ENCODE data around the gene TSSK2.

Gene TSSK2

DNA sequence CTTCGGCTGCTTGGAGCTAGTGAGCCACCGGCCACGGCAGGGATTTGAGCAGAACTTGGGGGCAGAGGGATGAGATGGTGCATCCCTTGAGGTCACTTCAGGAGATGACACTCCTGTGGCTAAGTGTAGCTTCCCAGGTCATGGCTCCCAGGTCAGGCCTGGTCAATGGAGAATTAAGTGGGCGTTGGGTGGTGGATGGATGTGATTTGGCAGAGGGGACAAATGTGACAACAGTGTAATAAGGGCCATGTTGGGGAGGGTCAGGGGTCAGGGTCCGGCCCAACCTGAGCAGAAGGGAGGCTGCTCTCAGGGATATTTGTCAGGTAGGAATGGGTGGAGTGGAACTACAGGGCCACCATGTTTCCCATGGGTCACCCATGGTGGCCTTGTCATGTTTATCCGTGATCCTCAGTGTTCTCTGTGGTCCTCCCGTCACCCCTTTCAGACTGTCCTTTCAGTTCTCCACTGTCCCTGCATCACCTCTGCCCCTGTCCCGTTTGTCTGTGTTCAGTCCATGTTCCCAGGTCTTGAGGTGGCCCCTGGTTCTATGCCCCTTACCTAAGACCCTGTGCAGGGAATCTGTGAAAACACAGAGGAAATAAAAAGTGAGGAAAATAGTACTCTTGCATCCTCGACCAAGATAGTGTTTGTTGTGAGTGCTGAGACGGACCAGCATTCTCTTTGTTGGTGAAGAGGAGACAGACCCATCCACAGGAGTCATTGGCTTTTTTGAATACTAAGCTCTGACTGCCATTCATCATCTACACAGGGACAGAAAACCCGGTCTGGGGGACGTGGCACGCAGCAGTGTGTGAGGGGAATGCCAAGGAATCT is 41.3 kb downstream of the TSSK2 start:
- DNase-seq: no peak

DNA sequence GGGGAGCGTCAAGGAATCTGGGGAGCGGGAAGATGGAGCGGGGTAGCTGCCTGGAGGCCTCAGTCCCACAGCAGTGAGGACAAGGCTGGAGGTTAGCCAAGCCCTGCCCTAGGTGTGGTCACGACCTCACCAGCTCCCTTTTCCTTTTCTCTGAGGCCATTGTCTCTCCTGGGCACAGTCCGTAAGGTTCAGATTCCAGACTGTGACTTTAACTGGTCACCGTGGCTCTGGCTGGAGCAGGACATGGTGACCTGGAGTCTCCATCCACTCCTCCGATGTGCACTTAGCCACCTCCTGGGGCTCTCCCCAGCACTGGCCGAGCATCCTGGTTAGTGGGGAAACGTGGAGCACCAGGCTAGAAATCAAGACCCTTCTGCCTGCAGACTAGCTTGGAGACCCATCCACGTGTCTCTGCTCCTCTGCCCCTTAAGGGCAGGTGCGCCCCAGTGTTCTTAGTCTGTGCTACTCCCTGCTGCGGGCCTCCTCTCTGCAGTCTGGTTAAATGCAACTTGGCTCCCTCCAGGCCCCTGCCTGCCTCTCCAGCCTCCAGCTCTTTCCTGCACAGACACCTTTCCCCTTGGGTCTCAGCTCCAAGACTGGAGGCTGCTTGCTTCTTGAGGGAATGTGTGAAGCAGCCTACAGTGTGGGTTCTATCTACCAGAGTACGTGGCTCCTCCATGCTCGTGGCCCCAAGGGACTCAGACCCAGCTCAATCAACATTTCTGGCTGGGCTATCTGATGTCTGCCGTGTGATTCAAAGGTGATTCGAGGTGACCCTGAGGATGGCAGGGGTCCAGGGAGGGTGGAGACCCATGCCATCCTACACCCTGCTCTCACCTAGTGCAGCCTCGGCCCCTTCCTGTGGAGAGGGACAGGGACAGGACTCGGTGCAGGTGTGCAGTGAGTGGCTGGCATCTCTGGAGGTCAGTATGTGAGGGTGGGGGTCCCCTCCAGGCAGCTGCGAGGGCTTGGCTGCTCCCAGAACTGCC is 42.2 kb downstream of the TSSK2 start:
- no peak for DNase-seq

DNA sequence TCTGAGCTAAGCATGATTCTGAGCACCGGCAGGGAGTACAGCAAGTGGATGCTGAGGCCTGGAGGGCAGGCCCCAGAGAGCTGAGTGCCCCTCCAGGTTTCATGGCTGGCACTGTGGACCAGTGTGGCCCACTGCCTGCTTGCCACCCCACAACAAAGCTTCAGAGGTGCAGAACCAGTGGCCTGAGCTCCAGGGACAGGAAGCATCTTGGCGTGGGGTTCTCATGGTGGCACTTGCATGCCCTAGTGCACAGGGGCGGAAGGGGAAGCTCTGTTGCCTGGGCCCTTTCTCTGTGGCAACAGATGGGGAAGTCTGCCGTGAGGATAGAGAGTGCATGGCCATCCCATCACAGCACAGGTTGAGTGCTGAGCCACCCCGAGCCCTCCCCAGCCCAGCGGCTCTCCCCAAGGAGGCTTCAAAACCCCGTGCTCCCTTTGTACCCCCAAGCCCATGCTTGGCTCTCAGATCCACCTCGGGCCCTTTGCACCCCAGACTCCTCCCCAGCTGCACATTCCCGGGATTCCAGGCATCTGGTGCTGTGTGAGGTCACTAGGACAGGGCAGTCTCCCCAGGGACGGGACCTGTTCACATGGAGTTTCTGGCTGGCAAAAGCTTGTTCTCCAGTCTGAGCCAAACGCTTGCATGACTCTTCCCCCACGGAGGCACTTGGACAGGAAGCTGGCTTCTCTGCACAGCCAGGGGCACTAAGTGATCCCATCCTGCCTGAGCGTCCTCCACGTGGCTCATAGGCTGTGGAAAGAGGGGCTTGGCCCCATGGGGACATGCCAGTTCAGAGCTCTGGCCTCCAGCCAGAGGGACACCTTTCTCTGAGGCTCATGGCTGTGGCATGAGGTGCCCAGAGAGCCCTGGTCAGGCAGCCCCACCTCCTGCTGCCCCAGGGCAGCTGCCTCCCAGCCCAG is 43.3 kb downstream of the TSSK2 start:
- DNase-seq: no peak

DNA sequence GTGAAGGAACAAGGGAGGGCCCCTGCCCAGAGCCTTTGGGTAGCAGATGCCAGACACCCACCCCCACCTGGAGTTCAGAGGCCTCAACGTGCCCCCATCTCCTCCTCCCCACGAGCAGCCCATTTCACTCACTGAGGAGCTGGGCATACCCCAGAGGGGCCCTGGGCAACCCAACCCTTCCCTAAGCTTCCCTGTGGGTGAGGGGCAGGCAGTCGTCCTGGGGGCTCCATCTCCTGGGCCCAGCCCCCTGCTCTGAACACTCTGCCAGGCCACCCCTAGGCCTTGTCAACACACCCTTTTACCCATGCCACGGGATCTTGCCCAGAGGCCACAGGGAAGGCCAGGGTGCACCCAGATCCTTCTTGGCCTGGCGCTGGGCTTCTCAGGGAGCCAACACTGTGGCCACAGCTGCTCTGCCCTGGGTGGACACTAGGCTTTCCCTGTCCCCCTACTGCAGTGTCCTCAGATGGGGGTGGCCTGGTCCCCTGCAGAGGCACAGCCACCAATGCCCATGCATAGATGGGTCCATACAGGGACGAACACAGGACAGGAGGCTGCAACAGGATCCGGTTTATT is 44.0 kb downstream of the TSSK2 start:
- DNase-seq: no peak

DNA sequence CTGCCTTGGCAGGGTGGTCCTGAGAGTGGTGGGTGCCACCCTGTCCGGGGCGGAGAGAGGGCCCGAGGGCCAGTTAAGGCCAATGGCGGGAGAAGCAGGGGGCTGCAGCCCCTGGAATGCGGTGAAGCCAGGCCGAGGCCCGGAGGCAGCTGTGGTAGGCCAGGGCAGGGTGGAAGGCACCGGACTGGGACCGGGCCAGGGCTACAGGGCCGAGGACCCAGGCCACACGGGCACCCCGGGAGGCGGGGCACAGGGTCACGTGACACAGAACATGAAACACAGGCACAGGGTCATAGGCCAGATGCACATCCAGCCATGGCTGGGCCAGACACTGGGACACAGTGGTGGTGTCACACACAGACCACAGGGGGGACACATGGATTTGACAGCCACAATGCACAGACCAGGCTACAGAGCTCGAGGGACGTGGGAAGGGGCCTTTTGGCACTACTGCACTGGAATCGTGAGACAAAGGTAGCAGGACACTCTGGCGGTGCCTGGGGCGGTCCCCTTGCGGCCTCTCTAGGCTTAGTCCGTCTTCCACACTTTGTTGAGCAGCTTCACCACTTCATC is 44.6 kb downstream of the TSSK2 start:
- DNase-seq: no peak

DNA sequence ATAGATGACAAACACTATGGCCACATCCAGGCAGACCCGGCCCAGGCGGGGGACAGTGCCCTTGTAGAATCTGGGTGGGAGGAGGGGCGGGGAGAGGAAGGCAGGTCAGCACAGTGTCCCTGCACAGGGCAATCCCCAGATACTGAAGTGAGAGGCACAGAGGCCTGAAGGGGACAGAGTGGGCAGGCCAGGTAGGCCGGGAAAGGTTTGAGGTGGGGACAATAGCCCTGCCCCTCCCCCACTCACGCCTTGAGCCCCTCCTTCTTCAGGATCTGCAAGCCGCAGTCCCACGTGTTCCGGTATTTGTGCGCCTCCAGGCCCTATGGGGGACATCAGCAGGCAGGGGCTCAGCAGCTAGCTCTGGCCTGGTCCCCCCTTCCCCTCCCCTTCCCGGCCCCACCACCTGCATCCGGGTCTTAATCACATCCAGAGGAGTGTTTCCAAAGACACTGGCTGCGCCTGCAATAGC is 45.1 kb downstream of the TSSK2 start:
- DNase-seq: no peak

DNA sequence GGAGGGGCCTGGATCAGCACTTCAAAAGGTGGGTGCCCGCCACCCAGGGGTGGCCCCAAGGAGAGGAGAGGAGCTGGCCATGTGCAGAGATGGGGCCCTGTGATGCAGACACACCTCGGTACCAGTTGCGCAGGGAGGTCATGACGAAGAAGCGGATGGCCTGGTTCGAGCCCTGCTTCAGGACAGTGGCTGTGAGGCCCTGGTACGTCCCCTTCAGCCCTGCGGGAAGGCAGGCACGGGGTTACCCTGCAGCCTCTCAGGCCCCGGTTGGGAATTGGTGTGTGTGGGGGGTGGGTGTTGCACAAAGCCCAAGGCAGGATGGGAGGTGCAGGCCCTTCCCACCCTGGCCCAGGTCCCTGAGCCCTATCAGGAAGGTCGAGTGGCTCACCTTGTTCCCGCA is 45.6 kb downstream of the TSSK2 start:
- no peak for DNase-seq

DNA sequence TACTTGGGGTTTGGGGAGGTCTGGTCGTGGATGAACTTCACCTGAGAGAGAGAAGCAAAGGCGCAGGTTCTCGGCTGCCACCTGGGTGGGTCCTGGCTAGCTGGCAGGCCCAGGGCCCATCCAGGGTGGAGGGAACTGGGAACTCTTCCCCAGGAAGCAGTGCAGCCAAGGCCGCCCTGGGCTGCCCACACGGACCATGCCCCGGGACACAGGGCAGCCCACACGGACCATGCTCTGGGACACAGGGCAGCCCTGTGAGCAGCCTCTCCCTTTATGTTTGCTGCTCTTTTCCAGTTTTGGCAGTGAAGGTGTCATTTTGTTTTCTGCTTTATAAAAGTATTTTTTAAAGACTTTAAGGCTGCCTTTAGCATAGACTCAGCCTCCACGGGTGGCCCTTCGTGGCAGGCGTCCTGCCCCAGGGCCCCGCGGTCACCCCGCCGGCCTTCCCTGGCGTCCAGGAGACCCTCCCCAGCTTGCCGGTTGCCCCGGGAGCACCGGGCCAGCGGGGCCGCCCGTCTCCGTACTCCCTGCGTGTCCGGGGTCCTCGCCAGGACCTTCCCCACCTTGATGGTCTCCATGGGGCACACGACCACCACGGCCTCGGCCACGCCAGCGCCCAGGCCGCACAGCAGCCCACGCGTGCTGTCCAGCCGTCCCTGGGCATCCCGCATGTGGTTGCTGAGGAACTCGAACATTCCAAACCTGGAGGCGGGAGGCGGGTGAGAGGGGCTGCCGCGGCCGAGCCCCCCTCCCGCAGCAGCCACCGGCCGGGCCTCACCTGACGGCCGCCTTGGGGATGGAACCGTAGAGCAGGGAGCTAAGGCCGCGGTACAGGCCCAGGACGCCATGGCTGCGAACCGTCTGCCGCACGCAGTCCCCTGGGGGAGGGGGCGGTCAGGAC is 46.3 kb downstream of the TSSK2 start:
- no peak for DNase-seq

DNA sequence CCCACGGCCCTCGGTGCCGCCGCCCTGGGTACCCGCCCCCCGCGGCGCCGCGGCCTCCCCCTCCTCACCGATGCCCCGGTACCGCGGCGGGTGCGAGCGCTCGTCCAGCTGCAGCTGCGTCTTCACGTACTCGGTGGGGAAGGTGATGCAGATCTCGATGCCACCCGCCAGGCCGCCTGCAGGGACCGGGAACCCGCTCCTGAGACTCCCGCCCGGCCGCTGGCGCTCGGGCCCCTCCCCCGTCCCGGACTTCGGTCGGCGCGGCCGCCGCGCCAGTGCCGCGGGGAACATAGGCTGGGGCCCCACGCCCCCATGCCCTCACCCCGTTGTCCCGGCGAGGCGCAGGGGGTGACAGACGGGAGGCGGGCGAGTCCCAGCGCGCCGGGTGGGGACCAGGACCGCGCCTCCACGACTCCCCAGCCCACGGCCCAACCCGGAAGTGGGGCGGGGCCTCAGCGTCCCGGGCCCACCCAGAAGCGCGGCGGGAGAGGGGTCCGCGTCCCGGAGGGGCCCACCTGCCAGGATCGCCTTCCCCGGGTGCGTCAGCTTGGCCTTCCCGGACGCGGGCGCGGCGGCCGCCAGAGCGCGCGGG is 47.1 kb downstream of the TSSK2 start:
- DNase-seq: peak; percentile 32

DNA sequence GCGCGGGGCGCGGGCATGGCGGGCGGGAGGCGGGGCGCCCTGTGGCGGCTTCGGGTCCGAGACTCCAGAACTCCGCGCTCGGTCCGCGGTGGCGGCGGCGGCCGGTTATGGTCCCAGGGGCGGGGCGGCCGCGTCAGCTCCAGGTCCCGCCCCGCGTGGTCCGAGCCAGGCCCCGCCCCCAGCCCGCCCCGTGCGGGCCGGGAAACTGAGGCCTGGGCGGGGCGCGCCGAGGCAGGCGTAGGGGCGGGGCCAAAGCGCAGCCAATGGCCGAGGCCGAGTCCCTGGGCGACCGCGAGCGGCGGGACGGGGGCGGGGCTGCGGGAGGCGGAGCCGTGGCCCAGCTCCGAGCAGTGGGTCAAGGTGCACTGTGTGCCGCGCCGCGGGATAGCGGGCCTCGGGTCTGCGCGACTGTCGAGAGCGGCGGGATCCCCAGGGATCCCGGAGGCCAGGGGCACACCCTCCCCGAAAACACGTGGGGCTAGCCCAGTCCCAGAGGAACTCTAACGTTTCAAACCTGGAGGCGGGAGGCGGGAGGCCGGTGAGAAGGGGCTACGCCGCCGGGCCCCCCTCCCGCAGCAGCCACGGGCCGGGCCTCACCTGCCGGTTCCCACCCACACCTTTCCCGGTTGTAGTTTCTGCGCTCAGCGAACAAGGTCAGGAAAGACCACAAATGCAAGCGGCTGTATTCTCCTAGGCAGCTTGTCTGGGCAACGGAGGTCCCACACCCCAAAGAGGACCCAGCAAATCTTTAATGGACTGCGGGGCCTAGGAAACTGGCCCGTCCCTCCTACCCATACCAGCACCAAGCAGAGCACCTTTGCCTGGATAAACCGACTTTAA is 47.8 kb downstream of the TSSK2 start, which contains the start of gene SLC25A1:
SLC25A1 (minus strand) TSS at position 80 of the 840 bp plus-strand sequence; CDS start at position 17, 63 bp downstream.
- peak; percentile 80 for DNase-seq

- DNase-seq: peak; percentile 64
These were observed 48.5 kb downstream of the TSSK2 start for GRCh38 chr22:19179497-19180048.

DNA sequence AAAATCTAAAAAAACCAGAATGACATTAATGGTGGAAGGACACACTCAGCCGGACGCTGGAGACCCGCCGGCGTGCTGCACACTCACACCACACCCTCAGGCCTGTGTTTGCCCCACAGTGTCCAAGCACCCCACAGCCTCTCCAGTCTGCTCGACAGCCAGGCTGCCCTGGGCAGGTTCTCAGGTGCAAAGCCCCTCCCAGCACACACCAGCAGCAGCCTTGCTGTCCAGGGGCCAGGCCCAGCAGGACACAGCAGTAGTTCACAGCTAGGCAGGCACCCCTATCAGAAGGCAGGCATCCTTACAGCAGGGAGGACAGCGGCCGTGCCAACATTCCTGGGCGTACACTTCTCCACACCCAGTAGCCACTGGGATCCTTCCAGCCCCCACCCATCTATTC is 49.1 kb downstream of the TSSK2 start:
- DNase-seq: no peak

- no peak for DNase-seq
These were observed 49.8 kb downstream of the TSSK2 start for GRCh38 chr22:19180740-19181410.

GRCh38 chr22:19181786-19182471 is 50.8 kb downstream of the TSSK2 start:
- DNase-seq: no peak

All from NCI-H748 treated with DMSO at 0.1 percent for 48 hours (cell line).